HEK293T (cell line): ENCODE data around the gene RBCK1.

Experiments
- CTCF ChIA-PET: fragments of 350-600 bp; formaldehyde crosslinking; extraction: SDS; loops from one replicate; lab custom pipeline; 2021; ENCODE audit warnings: antibody characterized with exemption, inconsistent platforms; lab: Yijun Ruan, JAX
- POLR2A ChIA-PET: fragments of 350-600 bp; formaldehyde crosslinking; extraction: SDS; loops from one replicate; lab custom pipeline; 2020; ENCODE audit warnings: antibody characterized with exemption, inconsistent platforms; lab: Yijun Ruan, JAX
- DNase-seq: peaks from one replicate; pipeline ENCODE4 v3.0.0; 2012; ENCODE audit warnings: mixed read lengths; ENCODE audit errors: extremely low spot score
- ARNT ChIP-seq: fragments of 450-650 bp; IDR thresholded peaks from 2 replicates; pipeline ENCODE4 v1.6.1; 2017; ENCODE audit warnings: mild to moderate bottlenecking
- BHLHE40 ChIP-seq: fragments of 450-650 bp; IDR thresholded peaks from 2 replicates; pipeline ENCODE4 v1.6.1; 2016; ENCODE audit warnings: mild to moderate bottlenecking, moderate library complexity, borderline replicate concordance
- CTBP1 ChIP-seq: fragments of 450-650 bp; IDR thresholded peaks from 2 replicates; pipeline ENCODE4 v1.6.1; 2016; ENCODE audit warnings: borderline replicate concordance
- ELF4 ChIP-seq: fragments of 450-650 bp; IDR thresholded peaks from 2 replicates; pipeline ENCODE4 v1.6.1; 2017; ENCODE audit warnings: antibody characterized with exemption
- FOXA1 ChIP-seq: fragments of 450-650 bp; IDR thresholded peaks from 2 replicates; pipeline ENCODE4 v1.6.1; 2016; ENCODE audit warnings: mild to moderate bottlenecking
- FOXK2 ChIP-seq: fragments of 450-650 bp; IDR thresholded peaks from 2 replicates; pipeline ENCODE4 v1.6.1; 2016; ENCODE audit warnings: mild to moderate bottlenecking
- FOXM1 ChIP-seq: fragments of 450-650 bp; IDR thresholded peaks from 2 replicates; pipeline ENCODE4 v1.6.1; 2017; ENCODE audit warnings: mild to moderate bottlenecking, borderline replicate concordance
- HDGF ChIP-seq: fragments of 450-650 bp; IDR thresholded peaks from 2 replicates; pipeline ENCODE4 v1.6.1; 2017; ENCODE audit warnings: antibody characterized with exemption, borderline replicate concordance
- L3MBTL2 ChIP-seq: fragments of 450-650 bp; conservative IDR thresholded peaks from 2 replicates; pipeline ENCODE4 v1.6.1; 2016; ENCODE audit warnings: mild to moderate bottlenecking
- LEF1 ChIP-seq: fragments of 450-650 bp; IDR thresholded peaks from 2 replicates; pipeline ENCODE4 v1.6.1; 2017; ENCODE audit warnings: mild to moderate bottlenecking, borderline replicate concordance
- NFRKB ChIP-seq: fragments of 450-650 bp; IDR thresholded peaks from 2 replicates; pipeline ENCODE4 v1.6.1; 2016; ENCODE audit warnings: mild to moderate bottlenecking, moderate library complexity
- PKNOX1 ChIP-seq: fragments of 450-650 bp; IDR thresholded peaks from 2 replicates; pipeline ENCODE4 v1.6.1; 2016
- SP1 ChIP-seq: fragments of 450-650 bp; IDR thresholded peaks from 2 replicates; pipeline ENCODE4 v1.6.1; 2017
- SUZ12 ChIP-seq: fragments of 450-650 bp; IDR thresholded peaks from 2 replicates; pipeline ENCODE4 v1.6.1; 2016; ENCODE audit warnings: mild to moderate bottlenecking
- TARDBP ChIP-seq: fragments of 450-650 bp; IDR thresholded peaks from 2 replicates; pipeline ENCODE4 v1.6.1; 2016
- ZNF384 ChIP-seq: fragments of 450-650 bp; IDR thresholded peaks from 2 replicates; pipeline ENCODE4 v1.6.1; 2016

Gene RBCK1

GRCh38 chr20:426566-426965 lies 18.5 kb downstream of the RBCK1 start:
- POLR2A ChIA-PET, result no interaction called here
- no peak for DNase-seq
- CTCF ChIA-PET, result no interaction called here
- TF ChIP-seq CTBP1 (no peak), FOXM1 (no peak)

- TF ChIP-seq CTBP1, result no peak
- TF ChIP-seq BHLHE40, result no peak
- no peak for TF ChIP-seq LEF1
- TF ChIP-seq FOXK2, result no peak
- TF ChIP-seq FOXM1, result no peak
- TF ChIP-seq ARNT, result no peak
- TF ChIP-seq TARDBP, result no peak
- TF ChIP-seq NFRKB, result no peak
- no peak for TF ChIP-seq L3MBTL2
- TF ChIP-seq SUZ12, result no peak
- TF ChIP-seq SP1, result no peak
- TF ChIP-seq ELF4, result no peak
- CTCF ChIA-PET, result no interaction called here
- POLR2A ChIA-PET, result no interaction called here
- no peak for DNase-seq
Measured at GRCh38 chr20:427401-427800, 19.3 kb downstream of the RBCK1 start.

- ChIA-PET CTCF (no interaction called here), POLR2A (no interaction called here)
- TF ChIP-seq NFRKB (no peak), PKNOX1 (no peak), HDGF (no peak), CTBP1 (no peak), FOXK2 (no peak), FOXM1 (no peak), L3MBTL2 (no peak), SP1 (no peak)
- no peak for DNase-seq
Measured at GRCh38 chr20:427849-428657, 20.0 kb downstream of the RBCK1 start.

- ChIA-PET POLR2A (interaction anchor here (0.7 kb wide), 1 partner anchor 42 kb away, joined by 3 read pairs; no protein-coding TSS in a partner anchor), CTCF (no interaction called here)
- TF ChIP-seq CTBP1 (no peak), ZNF384 (no peak), ELF4 (no peak), ARNT (no peak), SUZ12 (no peak), FOXA1 (no peak), TARDBP (no peak), FOXM1 (no peak), LEF1 (no peak), FOXK2 (no peak), L3MBTL2 (no peak), PKNOX1 (no peak)
- DNase-seq, result no peak
Measured at GRCh38 chr20:428658-429200, 20.6 kb downstream of the RBCK1 start.

- TF ChIP-seq TARDBP (no peak), PKNOX1 (no peak), L3MBTL2 (no peak), FOXA1 (no peak)
- ChIA-PET CTCF (interaction anchor here (2.6 kb wide), 1 partner anchor 76 kb away, joined by 13 read pairs; no protein-coding TSS in a partner anchor), POLR2A (no interaction called here)
- no peak for DNase-seq
Measured at GRCh38 chr20:430091-430999, 22.2 kb downstream of the RBCK1 start.
